GM12891 (cell line): Measurements from ENCODE around the gene VMAC.

Experiments
- POLR2A ChIP-seq: IDR thresholded peaks from 2 replicates; pipeline ENCODE4 v1.6.1; 2011; ENCODE audit warnings: low read depth, low read length, control low read depth
- POLR2AphosphoS5 ChIP-seq: IDR thresholded peaks from 2 replicates; pipeline ENCODE4 v1.6.1; 2011; ENCODE audit warnings: low read depth, low read length, control low read depth
- POU2F2 ChIP-seq: IDR thresholded peaks from 2 replicates; pipeline ENCODE4 v1.6.1; 2011; ENCODE audit warnings: low read depth, mild to moderate bottlenecking, control low read depth, low read length, moderate library complexity
- SPI1 ChIP-seq: IDR thresholded peaks from 2 replicates; pipeline ENCODE4 v1.6.1; 2011; ENCODE audit warnings: low read depth, low read length, control low read depth
- TAF1 ChIP-seq: IDR thresholded peaks from 2 replicates; pipeline ENCODE4 v1.6.1; 2011; ENCODE audit warnings: low read depth, low read length, control low read depth

- no peak for TF ChIP-seq POLR2AphosphoS5
- TF ChIP-seq POLR2A = no peak
- no peak for TF ChIP-seq TAF1
- TF ChIP-seq POU2F2 = no peak
- TF ChIP-seq SPI1 = no peak
These were observed 45.2 kb downstream of the VMAC start for GRCh38 chr19:5949792-5950305.
